GM10847 (cell line): ENCODE results near the gene MOV10L1.

Experiments
- POLR2A ChIP-seq: IDR thresholded peaks from 2 replicates; pipeline ENCODE4 v1.6.1; 2011; ENCODE audit not compliant: insufficient read length; ENCODE audit errors: extremely low read depth

The MOV10L1 gene

DNA sequence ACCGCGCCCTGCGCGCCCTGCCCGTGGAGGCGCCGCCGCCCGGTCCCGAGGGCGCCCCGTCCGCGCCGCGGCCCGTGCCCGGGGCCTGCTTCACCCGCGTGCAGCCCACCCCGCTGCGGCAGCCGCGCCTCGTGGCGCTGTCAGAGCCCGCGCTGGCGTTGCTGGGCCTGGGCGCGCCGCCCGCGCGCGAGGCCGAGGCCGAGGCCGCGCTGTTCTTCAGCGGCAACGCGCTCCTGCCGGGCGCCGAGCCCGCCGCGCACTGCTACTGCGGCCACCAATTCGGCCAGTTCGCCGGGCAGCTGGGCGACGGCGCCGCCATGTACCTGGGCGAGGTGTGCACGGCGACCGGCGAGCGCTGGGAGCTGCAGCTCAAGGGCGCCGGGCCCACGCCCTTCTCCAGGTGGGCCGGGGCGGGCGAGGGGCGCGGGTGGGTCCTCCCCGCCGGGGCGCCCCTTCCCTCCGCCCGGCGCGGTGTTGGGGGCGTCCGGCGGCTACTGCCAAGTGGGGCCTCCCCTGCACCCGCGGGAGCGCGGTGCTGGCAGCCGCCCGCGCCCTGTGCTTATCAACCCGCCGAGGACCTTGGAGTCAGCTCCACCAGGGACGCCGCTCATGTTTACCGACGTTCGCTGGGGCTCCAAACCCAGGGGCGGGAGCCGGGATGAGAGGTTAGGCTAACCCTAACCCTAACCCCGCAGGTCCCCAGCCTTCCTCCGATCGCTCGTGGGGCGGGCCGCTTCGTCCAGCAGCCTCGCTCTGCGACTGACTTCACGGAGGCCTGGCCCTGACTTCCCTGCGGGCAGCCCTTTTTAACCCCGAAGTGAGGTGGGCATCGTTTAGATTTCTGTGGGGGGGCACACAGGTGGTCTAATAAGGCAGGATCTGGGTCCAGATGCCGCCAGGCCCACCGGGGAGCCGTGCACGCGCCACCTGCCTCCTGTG, 111.7 kb downstream of the MOV10L1 start:
- TF ChIP-seq POLR2A = no peak

DNA sequence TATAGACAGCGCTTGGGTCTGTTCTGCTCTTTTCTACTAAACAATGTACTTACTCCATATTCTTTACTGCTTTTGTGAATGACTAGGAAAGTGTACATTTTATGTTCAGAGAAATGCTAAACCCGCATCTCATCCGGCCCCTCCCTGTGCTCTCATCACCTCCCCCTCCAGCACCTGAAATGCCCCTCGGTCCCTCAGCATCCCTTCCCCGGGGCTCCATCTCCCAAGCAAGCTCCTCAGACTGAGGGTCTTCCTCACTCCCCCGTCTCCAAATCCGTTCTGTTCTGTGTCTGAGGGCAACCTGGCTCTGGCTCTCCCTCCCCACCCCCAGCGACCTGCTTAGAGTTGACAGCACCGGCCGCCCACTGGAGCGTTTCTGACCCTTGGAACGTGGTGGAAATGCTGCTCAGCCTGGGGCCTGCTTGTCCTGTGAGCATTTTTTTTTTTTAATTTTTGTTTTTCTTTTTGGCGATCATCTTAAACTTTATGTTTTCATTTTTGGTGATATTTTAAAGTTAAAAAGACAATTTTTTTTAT, 112.4 kb downstream of the MOV10L1 start:
- TF ChIP-seq POLR2A = no peak

DNA sequence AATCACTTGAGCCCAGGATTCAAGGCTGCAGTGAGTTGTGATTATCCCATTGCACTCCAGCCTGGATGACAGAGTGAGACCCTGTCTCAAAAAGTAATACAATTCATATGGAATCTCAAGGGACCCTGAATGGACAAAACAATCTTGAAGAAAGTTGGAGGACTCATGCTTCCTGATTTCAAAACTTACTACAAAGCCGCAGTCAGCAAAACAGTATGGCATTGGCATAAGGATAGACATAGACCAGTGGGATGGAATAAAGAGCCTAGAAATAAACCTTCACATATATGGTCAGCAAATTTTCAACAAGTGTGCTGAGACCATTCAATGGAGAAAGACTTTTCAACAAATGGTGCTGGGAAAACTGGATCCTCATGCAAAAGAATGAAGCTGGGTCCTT, 113.5 kb downstream of the MOV10L1 start:
- no peak for TF ChIP-seq POLR2A

DNA sequence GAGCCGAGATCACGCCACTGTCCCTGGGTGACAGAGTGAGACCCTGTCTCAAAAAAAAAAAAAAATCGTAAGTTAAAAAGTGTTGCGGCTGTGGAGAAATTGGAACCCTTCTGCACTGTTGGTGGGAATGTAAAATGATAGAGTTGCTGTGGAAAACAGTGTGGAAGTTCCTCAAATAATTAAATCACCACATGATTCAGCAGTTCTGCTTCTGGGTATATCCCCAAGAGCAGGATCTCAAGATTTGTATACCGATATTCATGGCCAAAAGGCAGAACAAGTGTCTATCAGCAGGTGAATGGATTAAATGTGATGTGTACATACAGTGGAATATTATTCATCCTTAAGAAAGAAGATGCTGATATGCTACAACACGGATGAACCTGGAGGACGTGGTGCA, 114.8 kb downstream of the MOV10L1 start:
- TF ChIP-seq POLR2A = no peak

DNA sequence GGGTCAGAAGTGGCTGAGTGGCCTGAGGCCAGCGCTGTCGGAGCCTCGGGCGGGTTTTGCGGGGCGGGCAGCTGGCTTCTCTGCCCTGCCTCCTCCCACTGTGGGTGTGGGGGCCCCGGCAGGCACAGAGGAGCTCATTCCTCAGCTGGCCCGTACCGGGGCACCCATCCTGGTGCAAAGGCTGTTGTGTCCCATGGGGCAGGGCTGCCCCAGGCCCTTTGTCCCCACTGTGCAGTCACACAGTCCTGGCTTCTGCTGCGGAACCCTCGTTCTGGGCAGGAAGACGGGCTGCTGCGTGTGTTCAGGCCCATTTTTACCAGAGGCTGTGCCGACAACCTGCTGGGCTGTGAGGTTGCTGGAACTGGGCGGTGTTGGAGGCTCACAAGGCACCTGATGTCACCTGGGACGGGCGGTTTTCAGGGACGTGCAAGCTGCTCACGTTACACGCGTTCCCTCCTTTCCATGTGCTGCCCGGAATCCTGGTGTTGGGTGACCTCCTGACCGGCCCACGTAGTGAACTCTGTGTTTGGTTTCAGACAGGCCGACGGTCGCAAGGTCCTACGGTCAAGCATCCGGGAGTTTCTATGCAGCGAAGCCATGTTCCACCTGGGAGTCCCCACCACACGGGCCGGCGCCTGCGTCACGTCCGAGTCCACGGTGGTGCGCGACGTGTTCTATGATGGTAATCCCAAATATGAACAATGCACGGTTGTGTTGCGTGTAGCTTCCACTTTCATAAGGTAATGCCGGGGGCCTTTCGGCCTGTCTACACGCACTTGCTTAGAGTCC, 116.2 kb downstream of the MOV10L1 start:
- no peak for TF ChIP-seq POLR2A

DNA sequence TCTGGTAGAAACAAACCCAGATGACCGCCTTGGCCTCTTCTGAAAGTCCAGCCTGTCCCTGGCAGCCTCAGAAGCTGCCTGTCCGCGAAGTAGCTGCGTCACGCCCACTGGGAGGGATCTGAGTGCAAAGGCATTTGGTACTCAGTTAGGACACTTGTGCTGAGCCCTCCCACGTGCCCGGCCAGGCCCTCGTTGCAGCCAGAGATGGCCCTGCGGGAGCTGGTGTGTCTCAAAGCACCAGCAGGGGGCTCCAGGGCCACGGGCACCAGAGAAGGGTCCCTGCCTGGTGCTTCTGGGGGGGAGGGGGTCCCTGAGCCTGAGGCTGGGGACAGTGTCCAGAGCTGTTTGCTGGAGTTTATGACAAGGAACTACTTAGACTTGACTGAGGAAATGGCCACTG, 116.8 kb downstream of the MOV10L1 start:
- TF ChIP-seq POLR2A = no peak

DNA sequence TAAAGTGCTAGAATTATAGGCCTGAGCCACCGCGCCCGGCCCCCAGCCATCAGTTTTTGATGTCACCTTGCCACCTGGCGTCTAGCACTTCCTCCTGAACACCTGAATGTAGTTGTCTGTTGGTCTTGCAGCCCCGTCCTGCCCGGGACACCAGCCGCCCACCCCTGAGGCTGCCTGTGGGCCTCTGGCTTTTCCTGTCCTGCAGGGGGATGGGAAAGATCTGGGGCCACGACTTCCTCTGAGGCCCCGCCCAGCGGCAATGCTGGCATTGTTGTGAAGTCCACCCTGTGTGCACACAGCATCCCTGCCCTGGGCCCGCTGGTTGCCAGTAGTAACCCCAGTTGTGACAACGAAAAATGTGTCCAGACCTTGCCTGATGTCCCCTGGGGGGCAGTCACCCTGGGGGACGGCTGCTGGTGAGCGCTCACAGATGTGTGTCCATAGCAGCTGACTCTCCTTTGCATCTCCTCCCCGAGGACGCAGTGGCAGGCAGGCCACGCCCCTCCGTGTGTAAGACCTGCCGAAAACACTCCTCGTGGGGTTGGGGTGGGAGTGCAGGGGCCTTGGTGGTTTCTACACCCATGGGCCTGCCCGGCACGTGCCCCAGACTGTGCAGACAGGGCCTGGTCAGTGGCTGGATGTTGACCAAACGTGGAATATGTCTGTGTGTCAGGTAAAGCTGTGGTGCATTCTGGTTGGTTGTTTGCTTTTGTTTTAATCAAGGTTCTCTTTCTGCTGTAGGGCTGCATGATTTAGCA, 117.8 kb downstream of the MOV10L1 start:
- TF ChIP-seq POLR2A = no peak

DNA sequence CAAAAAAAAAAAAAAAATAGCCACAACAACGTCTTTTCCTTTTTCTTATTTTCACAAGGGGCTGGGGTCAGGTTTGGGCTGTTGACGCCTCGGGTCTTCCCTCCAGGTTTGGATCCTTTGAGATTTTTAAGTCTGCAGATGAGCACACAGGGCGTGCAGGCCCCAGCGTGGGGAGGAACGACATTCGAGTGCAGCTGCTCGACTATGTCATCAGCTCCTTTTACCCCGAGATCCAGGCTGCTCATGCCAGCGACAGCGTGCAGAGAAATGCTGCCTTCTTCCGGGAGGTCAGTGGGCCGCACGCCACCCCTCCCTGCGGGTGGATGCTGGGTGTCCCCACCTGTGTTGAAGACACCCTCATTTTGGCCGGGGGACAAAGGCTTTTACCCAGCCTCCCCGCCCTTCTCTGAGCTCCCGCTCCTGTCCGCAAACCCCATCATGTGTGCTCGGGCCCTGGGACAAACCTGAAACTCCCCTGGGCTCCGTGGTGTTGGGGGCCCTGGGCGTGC, 118.7 kb downstream of the MOV10L1 start:
- TF ChIP-seq POLR2A = no peak

DNA sequence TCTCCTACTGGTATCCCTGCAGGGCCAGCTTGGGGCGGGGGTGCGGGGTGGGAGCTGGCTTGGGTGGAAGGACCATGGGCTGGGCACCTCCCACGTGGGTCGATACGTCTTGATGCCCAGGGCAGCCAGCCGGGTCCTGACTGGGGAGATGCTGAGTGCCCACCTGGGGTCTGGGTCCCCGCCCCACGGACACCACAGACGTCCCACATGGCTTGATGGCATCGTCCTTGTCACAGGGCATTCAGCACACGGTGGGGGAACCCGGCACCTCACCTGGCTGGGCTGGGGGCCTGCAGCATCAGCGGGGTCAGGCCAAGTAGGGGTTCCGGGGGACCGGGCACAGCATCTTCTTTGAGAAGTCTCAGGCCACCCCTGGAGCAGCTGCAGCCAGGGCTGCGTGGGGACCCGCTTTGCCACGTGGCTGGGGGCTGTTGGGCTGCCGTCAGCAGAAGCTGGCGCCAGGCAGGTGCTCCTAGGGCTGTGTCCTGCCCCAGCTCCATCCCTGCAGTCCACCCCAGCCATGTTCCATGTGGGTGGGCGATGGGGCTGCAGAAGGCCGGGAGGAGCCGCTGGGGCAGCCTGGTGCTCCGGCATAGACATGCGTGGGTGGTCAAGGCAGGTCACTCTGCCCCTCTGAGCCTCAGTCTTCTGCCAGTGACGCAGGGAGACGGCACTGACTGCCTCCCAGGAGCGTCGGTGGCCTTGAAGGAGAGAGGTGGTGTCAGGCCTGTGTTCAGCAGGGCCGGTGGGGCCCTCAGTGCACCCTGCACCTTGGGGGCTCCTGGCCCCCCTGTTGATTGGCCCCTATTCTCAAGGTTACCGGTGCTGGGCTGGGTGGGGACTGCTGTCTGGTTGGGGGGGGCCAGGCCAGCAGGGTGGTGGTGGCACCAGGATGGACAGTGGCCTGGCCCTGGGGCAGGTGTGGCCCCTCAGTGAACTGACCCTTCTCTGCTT, 119.4 kb downstream of the MOV10L1 start:
- TF ChIP-seq POLR2A = no peak

DNA sequence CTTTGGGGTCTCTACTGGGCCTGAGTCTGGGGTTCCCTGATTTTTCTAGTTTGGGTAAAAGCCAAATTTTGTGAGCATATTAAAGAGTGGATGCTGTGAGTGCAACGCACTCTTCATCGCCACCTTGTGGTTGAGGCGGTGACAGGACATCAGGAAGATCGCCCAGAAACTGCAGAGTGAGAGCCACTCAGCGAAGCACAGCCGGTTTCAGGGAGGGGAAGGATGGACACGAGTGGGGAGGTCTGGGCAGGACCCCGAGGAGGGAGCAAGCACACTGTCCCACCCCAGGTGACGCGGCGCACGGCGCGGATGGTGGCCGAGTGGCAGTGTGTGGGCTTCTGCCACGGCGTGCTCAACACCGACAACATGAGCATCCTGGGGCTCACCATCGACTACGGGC, 120.1 kb downstream of the MOV10L1 start:
- TF ChIP-seq POLR2A = no peak

DNA sequence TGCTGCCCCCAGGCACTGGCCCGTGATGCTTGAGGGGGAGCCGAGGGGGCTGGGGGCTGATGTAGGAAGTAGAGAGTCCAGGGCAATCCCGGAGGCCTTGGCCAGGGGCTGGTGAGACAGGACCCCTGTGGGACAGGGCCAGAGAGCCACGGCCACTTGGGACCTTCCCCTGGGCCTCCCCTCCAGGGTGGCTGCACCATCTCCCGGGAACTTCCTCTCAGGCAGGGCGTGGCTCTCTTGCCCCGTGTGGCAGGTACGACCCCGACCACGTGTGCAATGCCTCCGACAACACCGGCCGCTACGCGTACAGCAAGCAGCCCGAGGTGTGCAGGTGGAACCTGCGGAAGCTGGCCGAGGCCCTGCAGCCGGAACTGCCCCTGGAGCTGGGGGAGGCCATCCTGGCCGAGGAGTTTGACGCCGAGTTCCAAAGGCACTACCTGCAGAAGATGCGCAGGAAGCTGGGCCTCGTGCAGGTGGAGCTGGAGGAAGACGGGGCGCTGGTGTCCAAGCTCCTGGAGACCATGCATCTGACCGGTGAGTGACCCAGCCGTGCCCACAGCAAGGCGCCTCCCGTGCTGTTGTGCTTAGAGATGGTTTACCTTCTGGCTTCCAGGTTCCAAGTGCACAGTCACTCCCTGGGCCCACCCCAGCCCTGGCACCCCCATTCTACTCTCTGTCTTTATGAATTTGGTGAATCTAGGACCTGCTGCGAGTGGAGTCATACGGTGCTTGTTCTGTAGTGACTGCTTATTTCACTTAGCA, 120.8 kb downstream of the MOV10L1 start:
- TF ChIP-seq POLR2A = no peak

DNA sequence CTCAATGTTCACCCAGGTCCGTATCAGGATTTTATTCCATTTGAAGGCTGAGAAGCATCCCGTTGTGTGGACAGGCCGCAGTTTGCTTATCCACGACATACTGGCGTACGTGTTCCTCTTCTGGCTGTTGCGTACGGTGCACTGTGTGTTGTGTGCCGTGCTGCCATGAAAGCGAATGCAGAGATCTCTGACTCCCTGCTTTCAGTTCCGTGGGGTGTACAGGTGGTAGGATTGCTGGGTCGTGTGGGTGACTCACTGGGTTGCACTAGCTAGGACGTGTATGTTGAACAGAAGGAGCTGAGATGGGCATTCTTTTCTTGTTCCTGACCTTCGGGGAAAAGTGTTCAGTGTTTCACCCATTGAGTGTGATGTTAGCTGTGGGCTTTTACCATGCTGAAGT, 121.3 kb downstream of the MOV10L1 start:
- no peak for TF ChIP-seq POLR2A
